ENCODE results near the gene MED25. TPM values are rescaled to one million over a fixed set of nuclear protein-coding genes. Genes with fewer than 3 reads are reported as not detected.

MED25 gene
- total RNA-seq, 1 experiment from 2014 or later, result 37.8 TPM

DNA sequence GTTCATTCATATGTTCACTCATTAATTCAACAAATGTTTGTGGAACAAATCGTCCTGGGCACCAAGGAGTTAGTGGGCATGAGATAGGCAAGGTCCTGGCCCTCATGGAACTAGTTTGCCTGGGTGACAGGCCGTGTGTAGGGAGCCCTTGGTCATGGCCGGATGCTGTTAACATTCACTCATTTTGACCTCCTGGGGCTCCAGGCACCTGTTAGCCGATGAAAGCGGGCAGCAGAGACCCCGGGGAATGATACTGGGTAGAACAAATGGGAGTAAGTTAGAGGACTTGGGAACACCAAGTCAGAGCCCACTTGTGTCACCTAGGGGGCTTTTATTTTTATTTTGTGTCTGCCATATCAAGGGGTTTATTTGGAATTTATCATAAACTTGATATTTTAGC, 6.6 kb downstream of the MED25 start:
- H3K4me3 ChIP-seq (ENCODE audit: low read length), result no peak overlapping the region
- peaks cover 15% of the 10 kb centered on the region for H3K4me1 ChIP-seq (ENCODE audit: low read length)
- H3K9me2 ChIP-seq (replicated peaks; ENCODE audit: insufficient read depth, low read length), result no peaks in the 10 kb centered on the region
- no peak overlapping the region for H3K9ac ChIP-seq (ENCODE audit: low read length)
- peaks cover 23% of the 10 kb centered on the region; the same call in 1 of the 2 replicates for H3K36me3 ChIP-seq (ENCODE audit: insufficient read depth, low read length)
- H3K9me3 ChIP-seq (ENCODE audit: low read length), result no peaks in the 10 kb centered on the region
- no peak overlapping the region for H3K4me2 ChIP-seq (ENCODE audit: low read depth, low read length, poor library complexity, severe bottlenecking)
- no peaks in the 10 kb centered on the region for H4K20me1 ChIP-seq (ENCODE audit: insufficient read depth, low read depth, low read length)
- H3K27me3 ChIP-seq (ENCODE audit: low read length), result no peaks in the 10 kb centered on the region
- no peak overlapping the region for H3K27ac ChIP-seq (ENCODE audit: low read length)
- H2AFZ ChIP-seq (ENCODE audit: low read length), result no peak overlapping the region
- no peak for DNase-seq
- H3K79me2 ChIP-seq (ENCODE audit: low read length), result peaks cover 36% of the 10 kb centered on the region

DNA sequence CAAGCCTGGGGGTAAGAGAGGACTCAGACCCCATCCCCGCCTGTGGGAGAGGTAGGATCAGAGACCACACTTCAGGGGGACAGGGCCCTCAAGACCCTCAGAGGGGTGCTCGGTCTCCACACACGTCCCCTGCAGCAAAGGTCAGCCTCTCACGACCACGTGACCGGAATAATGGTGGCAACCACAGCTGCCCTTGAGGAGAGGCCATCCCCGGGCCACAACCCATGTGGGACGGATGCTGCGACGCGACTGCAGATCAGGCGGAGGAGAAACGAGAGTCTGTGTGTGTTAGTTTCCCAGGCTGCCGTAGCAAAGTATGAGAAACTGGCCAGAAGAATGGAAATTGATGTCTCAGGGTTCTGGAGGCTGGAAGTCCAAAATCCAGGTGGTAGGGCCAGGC, 8.9 kb downstream of the MED25 start:
- H4K20me1 ChIP-seq (ENCODE audit: insufficient read depth, low read depth, low read length), result no peaks in the 10 kb centered on the region

DNA sequence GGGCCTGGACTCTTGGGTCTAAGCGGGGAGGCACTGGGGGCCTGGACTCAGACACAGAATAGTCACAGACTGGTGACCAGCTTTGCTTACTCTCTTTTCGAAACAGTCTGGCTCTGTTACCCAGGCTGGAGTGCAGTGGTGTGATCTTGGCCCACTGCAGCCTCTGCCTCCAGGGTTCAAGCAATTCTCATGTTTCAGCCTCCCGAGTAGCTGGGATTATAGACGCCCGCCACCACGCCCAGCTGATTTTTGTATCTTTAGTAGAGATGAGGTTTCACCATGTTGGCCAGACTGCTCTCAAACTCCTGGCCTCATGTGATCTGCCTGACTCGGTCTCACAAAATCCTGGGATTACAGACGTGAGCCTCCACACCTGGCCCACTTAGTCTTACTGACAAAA, 11.1 kb downstream of the MED25 start:
- peaks cover 18% of the 10 kb centered on the region; the same call in 1 of the 2 replicates for H3K36me3 ChIP-seq (ENCODE audit: insufficient read depth, low read length)
- H3K4me2 ChIP-seq (ENCODE audit: low read depth, low read length, poor library complexity, severe bottlenecking), result no peak overlapping the region
- DNase-seq, result no peak
- peaks cover 9% of the 10 kb centered on the region for H3K4me1 ChIP-seq (ENCODE audit: low read length)
- H4K20me1 ChIP-seq (ENCODE audit: insufficient read depth, low read depth, low read length), result no peaks in the 10 kb centered on the region
- H3K9me3 ChIP-seq (ENCODE audit: low read length), result no peaks in the 10 kb centered on the region
- no peaks in the 10 kb centered on the region for H3K9me2 ChIP-seq (replicated peaks; ENCODE audit: insufficient read depth, low read length)
- H3K4me3 ChIP-seq (ENCODE audit: low read length), result no peak overlapping the region
- H3K9ac ChIP-seq (ENCODE audit: low read length), result no peak overlapping the region
- H3K79me2 ChIP-seq (ENCODE audit: low read length), result peaks cover 5% of the 10 kb centered on the region
- no peaks in the 10 kb centered on the region for H3K27me3 ChIP-seq (ENCODE audit: low read length)
- H2AFZ ChIP-seq (ENCODE audit: low read length), result no peak overlapping the region
- H3K27ac ChIP-seq (ENCODE audit: low read length), result no peak overlapping the region

More for the DNA sequence above, 8.9 kb downstream of the MED25 start:
- no peak overlapping the region for H2AFZ ChIP-seq (ENCODE audit: low read length)
- no peak overlapping the region for H3K4me2 ChIP-seq (ENCODE audit: low read depth, low read length, poor library complexity, severe bottlenecking)
- peaks cover 19% of the 10 kb centered on the region for H3K79me2 ChIP-seq (ENCODE audit: low read length)
- peaks cover 14% of the 10 kb centered on the region for H3K4me1 ChIP-seq (ENCODE audit: low read length)
- no peaks in the 10 kb centered on the region for H3K9me2 ChIP-seq (replicated peaks; ENCODE audit: insufficient read depth, low read length)
- no peak overlapping the region for H3K4me3 ChIP-seq (ENCODE audit: low read length)
- peaks cover 22% of the 10 kb centered on the region; the same call in 1 of the 2 replicates for H3K36me3 ChIP-seq (ENCODE audit: insufficient read depth, low read length)
- no peaks in the 10 kb centered on the region for H3K9me3 ChIP-seq (ENCODE audit: low read length)
- no peak overlapping the region for H3K27ac ChIP-seq (ENCODE audit: low read length)
- DNase-seq, result no peak
- H3K27me3 ChIP-seq (ENCODE audit: low read length), result no peaks in the 10 kb centered on the region
- H3K9ac ChIP-seq (ENCODE audit: low read length), result no peak overlapping the region

DNA sequence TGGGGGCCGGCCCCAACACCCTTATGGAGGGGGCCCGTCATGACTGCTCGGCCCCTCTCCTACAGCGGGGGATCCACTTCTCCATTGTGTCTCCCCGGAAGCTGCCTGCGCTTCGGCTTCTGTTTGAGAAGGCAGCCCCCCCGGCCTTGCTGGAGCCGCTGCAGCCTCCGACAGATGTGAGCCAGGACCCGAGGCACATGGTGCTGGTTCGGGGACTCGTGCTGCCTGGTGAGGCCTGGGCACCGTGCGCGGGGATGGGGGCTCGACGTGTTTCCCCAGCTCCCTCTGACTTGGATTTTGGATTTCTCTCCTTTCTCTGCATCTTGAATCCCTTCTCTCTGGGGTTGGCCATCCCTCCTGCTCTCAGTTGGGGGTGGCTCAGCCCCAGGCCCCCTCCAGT, 11.6 kb downstream of the MED25 start:
- Histone ChIP-seq H3K9me3 (ENCODE audit: low read length) (no peaks in the 10 kb centered on the region), H3K4me2 (ENCODE audit: low read depth, low read length, poor library complexity, severe bottlenecking) (no peak overlapping the region), H3K9me2 (replicated peaks; ENCODE audit: insufficient read depth, low read length) (no peaks in the 10 kb centered on the region), H3K36me3 (ENCODE audit: insufficient read depth, low read length) (peaks cover 16% of the 10 kb centered on the region; the same call in 1 of the 2 replicates), H3K4me3 (ENCODE audit: low read length) (no peak overlapping the region), H3K27me3 (ENCODE audit: low read length) (no peaks in the 10 kb centered on the region), H3K27ac (ENCODE audit: low read length) (no peak overlapping the region), H3K4me1 (ENCODE audit: low read length) (peaks cover 9% of the 10 kb centered on the region), H3K9ac (ENCODE audit: low read length) (no peak overlapping the region), H2AFZ (ENCODE audit: low read length) (no peak overlapping the region), H3K79me2 (ENCODE audit: low read length) (peaks cover 5% of the 10 kb centered on the region; the same call in 1 of the 2 replicates), H4K20me1 (ENCODE audit: insufficient read depth, low read depth, low read length) (no peaks in the 10 kb centered on the region)
- DNase-seq, result no peak

DNA sequence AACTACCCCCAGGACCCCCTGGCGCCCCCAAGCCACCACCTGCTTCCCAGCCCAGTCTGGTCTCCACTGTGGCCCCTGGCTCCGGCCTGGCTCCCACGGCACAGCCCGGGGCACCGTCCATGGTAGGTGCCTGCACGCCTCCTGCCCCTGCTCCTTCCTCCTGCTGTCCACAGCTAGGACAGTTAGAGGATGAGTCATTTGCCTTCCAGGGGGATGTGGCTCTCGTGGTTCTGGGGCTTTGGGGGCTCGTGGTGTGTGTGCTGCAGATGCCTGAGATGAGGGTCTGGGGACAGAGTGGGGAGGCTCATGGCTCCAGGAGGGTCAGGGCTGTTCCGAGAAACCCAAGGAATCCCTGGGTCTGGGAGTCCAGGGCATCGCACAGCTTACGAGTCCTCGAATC, 12.7 kb downstream of the MED25 start:
- Histone ChIP-seq H3K36me3 (ENCODE audit: insufficient read depth, low read length) (peaks cover 9% of the 10 kb centered on the region; the same call in 1 of the 2 replicates), H3K9ac (ENCODE audit: low read length) (no peak overlapping the region), H3K4me3 (ENCODE audit: low read length) (no peak overlapping the region), H3K27ac (ENCODE audit: low read length) (no peak overlapping the region), H3K27me3 (ENCODE audit: low read length) (no peaks in the 10 kb centered on the region), H3K4me2 (ENCODE audit: low read depth, low read length, poor library complexity, severe bottlenecking) (no peak overlapping the region), H2AFZ (ENCODE audit: low read length) (no peak overlapping the region), H3K4me1 (ENCODE audit: low read length) (peaks cover 9% of the 10 kb centered on the region), H3K9me2 (replicated peaks; ENCODE audit: insufficient read depth, low read length) (no peaks in the 10 kb centered on the region), H3K9me3 (ENCODE audit: low read length) (no peaks in the 10 kb centered on the region), H3K79me2 (ENCODE audit: low read length) (no peaks in the 10 kb centered on the region; the same call in 1 of the 2 replicates), H4K20me1 (ENCODE audit: insufficient read depth, low read depth, low read length) (no peaks in the 10 kb centered on the region)
- no peak for DNase-seq

DNA sequence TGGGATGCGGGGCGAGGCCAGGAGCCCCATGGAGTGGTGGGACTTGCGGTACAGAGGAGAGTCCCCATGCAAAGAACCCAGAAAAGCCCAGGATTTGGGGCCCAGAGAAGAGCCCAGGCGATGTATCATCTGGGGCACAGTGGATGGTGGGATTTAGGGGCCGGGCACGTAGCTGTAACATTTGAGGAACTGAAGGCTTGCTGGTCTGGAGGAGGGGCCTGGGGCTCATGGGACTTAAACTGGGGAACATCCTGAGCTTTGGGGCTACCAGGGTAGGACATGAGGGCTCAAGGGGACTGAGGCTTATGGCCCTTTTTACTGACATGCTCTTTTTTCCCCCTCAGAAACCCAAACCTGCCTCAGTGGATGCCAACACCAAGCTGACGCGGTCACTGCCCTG, 13.5 kb downstream of the MED25 start:
- H3K9ac ChIP-seq (ENCODE audit: low read length), result no peak overlapping the region
- H3K27me3 ChIP-seq (ENCODE audit: low read length), result no peaks in the 10 kb centered on the region
- H3K9me3 ChIP-seq (ENCODE audit: low read length), result no peaks in the 10 kb centered on the region
- H3K9me2 ChIP-seq (replicated peaks; ENCODE audit: insufficient read depth, low read length), result no peaks in the 10 kb centered on the region
- no peak overlapping the region for H3K4me3 ChIP-seq (ENCODE audit: low read length)
- H3K36me3 ChIP-seq (ENCODE audit: insufficient read depth, low read length), result peaks cover 9% of the 10 kb centered on the region; the same call in 1 of the 2 replicates
- no peak overlapping the region for H2AFZ ChIP-seq (ENCODE audit: low read length)
- H4K20me1 ChIP-seq (ENCODE audit: insufficient read depth, low read depth, low read length), result no peaks in the 10 kb centered on the region
- H3K79me2 ChIP-seq (ENCODE audit: low read length), result no peaks in the 10 kb centered on the region
- no peak for DNase-seq
- H3K27ac ChIP-seq (ENCODE audit: low read length), result no peak overlapping the region
- H3K4me2 ChIP-seq (ENCODE audit: low read depth, low read length, poor library complexity, severe bottlenecking), result no peak overlapping the region
- peaks cover 9% of the 10 kb centered on the region for H3K4me1 ChIP-seq (ENCODE audit: low read length)

DNA sequence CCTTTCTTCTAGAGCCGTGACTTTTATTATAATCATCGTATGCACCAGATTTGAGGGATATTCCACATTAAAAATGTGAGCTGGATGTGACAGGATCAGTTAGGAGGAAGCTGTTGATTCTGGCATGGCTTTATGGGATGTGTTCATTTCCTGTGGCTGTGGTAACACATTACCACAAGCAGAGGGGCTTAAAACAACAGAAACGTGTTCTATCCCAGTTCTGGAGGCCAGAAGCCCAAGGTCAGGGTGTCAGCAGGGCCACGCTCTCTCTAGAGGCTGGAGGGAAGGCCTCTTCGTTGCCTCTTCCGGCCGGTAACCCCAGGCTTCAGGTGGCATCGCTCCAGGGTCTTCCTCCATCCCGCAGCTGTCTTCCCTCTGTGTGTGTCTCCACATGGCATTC, 14.5 kb downstream of the MED25 start:
- Histone ChIP-seq H3K27ac (ENCODE audit: low read length) (no peak overlapping the region), H2AFZ (ENCODE audit: low read length) (no peak overlapping the region), H3K36me3 (ENCODE audit: insufficient read depth, low read length) (peaks cover 15% of the 10 kb centered on the region; the same call in 1 of the 2 replicates), H3K4me1 (ENCODE audit: low read length) (peaks cover 9% of the 10 kb centered on the region), H4K20me1 (ENCODE audit: insufficient read depth, low read depth, low read length) (no peaks in the 10 kb centered on the region), H3K79me2 (ENCODE audit: low read length) (no peaks in the 10 kb centered on the region), H3K4me2 (ENCODE audit: low read depth, low read length, poor library complexity, severe bottlenecking) (no peak overlapping the region), H3K9me3 (ENCODE audit: low read length) (no peaks in the 10 kb centered on the region), H3K27me3 (ENCODE audit: low read length) (no peaks in the 10 kb centered on the region), H3K4me3 (ENCODE audit: low read length) (no peak overlapping the region), H3K9me2 (replicated peaks; ENCODE audit: insufficient read depth, low read length) (no peaks in the 10 kb centered on the region), H3K9ac (ENCODE audit: low read length) (no peak overlapping the region)
- DNase-seq, result no peak

DNA sequence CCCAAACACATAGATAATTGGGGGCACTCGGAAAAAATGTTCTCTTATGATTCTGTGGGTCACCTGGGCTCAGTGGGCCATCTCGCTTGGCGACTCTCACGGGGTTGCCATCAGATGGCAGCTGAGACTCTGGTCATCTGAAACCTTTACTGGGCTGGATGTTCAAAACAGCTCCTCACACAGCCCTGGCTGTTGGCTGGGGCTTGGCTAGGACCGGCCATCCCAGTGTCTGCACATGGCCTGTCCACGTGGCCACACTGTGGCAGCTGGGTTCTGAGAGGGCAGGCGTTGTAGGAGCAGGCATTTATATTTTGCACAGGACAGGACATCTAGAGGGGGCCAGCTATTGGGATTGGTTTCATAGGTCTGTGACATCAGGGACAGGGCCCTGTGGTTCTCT, 15.5 kb downstream of the MED25 start:
- Histone ChIP-seq H3K27ac (ENCODE audit: low read length) (no peak overlapping the region), H3K9me3 (ENCODE audit: low read length) (no peaks in the 10 kb centered on the region), H3K9ac (ENCODE audit: low read length) (no peak overlapping the region), H3K79me2 (ENCODE audit: low read length) (no peaks in the 10 kb centered on the region), H4K20me1 (ENCODE audit: insufficient read depth, low read depth, low read length) (no peaks in the 10 kb centered on the region), H2AFZ (ENCODE audit: low read length) (no peak overlapping the region), H3K4me2 (ENCODE audit: low read depth, low read length, poor library complexity, severe bottlenecking) (no peak overlapping the region), H3K36me3 (ENCODE audit: insufficient read depth, low read length) (peaks cover 15% of the 10 kb centered on the region; the same call in 1 of the 2 replicates), H3K9me2 (replicated peaks; ENCODE audit: insufficient read depth, low read length) (no peaks in the 10 kb centered on the region), H3K4me1 (ENCODE audit: low read length) (peaks cover 9% of the 10 kb centered on the region), H3K4me3 (ENCODE audit: low read length) (no peak overlapping the region), H3K27me3 (ENCODE audit: low read length) (no peaks in the 10 kb centered on the region)
- no peak for DNase-seq

Measured in Karpas-422 (cell line).